H54 (cell line): ENCODE measurements around the gene ACO1.

Experiments used
- DNase-seq: peaks from one replicate; pipeline ENCODE4 v3.0.0; 2011; ENCODE audit warnings: low spot score, mixed read lengths; ENCODE audit not compliant: insufficient read length
- FAIRE-seq: peaks from 3 replicates; lab custom pipeline; 2011; peaks lifted over from hg19 to GRCh38; lab: Jason Lieb, UNC
- POLR2A ChIP-seq: IDR thresholded peaks from 2 replicates; pipeline ENCODE4 v1.6.1; 2011; ENCODE audit warnings: low read depth, mild to moderate bottlenecking, low read length

The ACO1 gene

DNA sequence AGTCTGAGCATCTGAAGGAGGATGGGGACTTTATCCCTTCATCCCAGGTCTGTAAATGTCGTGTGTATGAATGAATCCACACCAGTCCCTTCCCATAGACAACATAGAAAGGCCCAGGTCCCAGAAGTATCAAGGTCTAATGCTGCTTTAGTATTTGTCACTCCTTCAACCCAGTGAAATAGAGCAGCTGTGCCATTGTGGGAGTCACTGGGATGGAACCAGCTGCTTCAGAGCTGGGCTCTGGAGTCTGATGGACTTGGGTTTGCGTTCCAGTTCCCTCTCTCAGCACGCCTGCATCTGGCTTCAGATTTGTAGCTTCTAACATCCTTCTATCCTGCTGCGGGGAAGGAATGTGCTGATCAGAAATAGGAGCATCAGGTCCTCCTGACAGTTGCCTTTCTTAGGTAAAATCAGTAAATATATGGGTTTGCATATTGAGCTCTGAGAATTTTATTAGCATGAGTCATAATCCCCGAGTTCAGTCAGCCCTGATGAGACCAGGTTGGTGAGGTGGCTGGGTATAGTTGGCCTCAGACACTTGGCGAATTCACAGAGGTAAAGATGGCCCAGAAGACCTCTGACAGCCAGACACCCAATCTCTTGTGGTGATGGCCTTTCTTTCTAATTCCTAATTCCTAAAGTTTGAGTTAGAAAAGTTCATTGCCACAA lies 10.1 kb downstream of the ACO1 start:
- no peak for DNase-seq
- no peak for TF ChIP-seq POLR2A
- no peak for FAIRE-seq

GRCh38 chr9:32395510-32396216 lies 11.2 kb downstream of the ACO1 start:
- peak; percentile 52 for FAIRE-seq
- no peak for TF ChIP-seq POLR2A
- DNase-seq = peak; percentile 34

- no peak for FAIRE-seq
- no peak for DNase-seq
- no peak for TF ChIP-seq POLR2A
Measured at GRCh38 chr9:32398207-32398606, 13.8 kb downstream of the ACO1 start.

- no peak for FAIRE-seq
- no peak for DNase-seq
- no peak for TF ChIP-seq POLR2A
Measured at GRCh38 chr9:32399110-32399815, 14.8 kb downstream of the ACO1 start.

DNA sequence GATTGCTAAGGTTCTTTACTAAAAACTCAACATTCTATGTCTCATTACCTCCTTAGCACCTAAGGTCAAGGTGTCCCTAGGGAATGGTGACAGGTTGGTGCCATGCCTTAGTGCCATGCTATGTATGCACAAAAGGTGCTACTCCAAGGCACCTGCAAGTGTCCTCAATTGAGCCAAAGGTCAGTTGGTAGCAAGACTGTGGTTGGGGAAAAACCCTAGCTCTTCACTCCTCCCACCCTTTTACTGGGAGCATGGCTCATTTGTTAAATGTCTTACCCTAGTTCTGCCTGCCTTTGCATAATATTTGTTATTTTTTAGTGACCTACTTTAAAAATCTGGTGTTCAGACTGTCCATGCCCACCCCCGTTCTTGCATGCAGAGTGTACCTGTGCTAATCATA lies 17.0 kb downstream of the ACO1 start:
- DNase-seq (no peak), FAIRE-seq (no peak)
- TF ChIP-seq POLR2A = no peak

- no peak for FAIRE-seq
- TF ChIP-seq POLR2A = no peak
- no peak for DNase-seq
Measured at GRCh38 chr9:32403567-32404260, 19.3 kb downstream of the ACO1 start.

DNA sequence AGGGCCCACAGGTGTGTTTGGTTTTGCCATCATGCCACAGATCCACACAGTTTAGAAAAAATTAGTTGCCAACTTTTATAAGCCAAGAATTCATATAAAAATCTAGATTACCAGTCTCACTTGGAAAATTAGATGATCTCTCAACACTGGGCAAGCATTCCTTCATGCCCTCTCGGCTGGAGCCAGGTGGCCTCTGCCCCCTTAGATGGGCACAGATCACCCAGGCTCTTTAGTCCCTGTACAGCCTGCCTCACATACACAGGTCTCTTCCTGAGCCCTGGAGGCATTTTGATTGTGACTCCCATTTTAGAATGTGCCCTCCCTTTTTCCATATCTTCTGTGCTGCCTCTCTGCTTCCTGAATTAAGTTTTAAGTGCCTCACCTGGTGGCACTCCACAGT lies 20.0 kb downstream of the ACO1 start:
- no peak for FAIRE-seq
- no peak for TF ChIP-seq POLR2A
- no peak for DNase-seq

DNA sequence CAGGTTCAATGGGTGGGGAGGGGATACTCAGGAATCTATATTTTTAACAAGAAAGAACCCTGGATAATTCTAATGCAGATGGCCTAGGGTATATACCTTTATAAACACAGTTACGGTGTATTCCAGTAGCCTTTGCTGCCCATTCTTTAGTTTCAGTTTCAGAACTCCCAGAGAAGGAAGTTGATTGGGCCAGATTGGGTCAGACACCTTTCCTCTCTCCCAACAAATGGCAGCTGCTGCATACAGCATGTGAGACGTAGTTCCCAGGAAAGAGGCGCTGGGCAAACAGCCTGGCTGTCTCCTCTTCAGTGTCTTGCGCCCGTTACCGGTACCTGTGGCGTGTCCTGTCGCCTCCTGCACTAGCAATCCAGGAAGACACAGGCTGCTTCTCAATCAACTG lies 20.4 kb downstream of the ACO1 start:
- DNase-seq (no peak), FAIRE-seq (no peak)
- no peak for TF ChIP-seq POLR2A

DNA sequence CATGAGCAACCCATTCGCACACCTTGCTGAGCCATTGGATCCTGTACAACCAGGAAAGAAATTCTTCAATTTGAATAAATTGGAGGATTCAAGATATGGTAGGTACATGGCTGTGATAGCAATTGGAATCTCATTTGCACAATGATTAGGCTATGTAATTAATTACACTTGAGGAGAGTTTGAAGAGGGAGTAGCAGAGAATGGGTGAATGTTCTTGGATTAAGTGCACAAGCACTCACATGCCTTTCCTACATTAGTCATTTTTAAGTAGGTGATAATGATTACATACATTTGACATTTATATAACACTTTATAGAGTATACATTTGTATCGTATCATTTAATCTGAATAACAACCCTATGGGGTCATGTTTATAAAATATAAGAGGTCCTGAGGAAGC lies 21.1 kb downstream of the ACO1 start:
- no peak for DNase-seq
- no peak for TF ChIP-seq POLR2A
- no peak for FAIRE-seq

DNA sequence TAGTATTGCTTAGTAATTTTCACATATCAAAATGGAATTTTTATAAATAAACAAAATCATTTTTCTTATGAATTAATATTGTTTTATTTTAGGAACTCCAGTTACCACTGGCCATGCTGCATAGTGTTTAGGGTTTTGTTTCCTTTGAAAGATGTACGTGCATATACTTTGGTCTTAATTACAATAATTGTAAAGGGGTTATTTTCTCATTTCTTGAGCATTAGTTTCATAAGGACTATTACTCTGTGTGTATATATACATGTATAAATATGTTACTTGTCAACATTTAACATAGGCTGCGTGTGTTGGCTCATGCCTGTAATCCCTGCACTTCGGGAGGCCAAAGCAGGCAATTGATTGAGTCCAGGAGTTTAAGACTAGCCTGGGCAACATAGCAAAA lies 21.6 kb downstream of the ACO1 start:
- TF ChIP-seq POLR2A = no peak
- DNase-seq (no peak), FAIRE-seq (no peak)

GRCh38 chr9:32411753-32412152 lies 27.3 kb downstream of the ACO1 start:
- no peak for TF ChIP-seq POLR2A
- DNase-seq (no peak), FAIRE-seq (no peak)

DNA sequence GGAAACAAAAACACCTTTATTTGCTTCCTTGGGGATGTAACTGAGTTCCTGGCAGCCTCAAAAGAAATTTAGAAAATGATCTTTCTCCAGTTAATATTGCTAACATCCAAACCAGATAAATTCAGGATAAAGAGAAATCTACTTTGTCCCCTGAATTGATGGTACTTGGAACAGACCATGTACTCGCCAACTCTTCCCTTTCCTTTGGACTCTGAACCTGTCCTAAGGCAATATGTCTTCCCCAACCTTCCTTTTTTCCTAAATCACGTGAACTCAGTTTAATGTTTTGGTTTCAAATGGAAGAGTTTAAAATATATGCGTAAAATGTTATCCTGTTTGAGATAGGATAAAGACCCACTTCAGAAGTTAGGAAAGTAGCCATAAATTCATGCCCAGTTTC lies 28.0 kb downstream of the ACO1 start:
- TF ChIP-seq POLR2A = no peak
- FAIRE-seq (no peak), DNase-seq (no peak)

- no peak for TF ChIP-seq POLR2A
- DNase-seq (no peak), FAIRE-seq (no peak)
Measured at GRCh38 chr9:32413424-32413823, 29.0 kb downstream of the ACO1 start.

DNA sequence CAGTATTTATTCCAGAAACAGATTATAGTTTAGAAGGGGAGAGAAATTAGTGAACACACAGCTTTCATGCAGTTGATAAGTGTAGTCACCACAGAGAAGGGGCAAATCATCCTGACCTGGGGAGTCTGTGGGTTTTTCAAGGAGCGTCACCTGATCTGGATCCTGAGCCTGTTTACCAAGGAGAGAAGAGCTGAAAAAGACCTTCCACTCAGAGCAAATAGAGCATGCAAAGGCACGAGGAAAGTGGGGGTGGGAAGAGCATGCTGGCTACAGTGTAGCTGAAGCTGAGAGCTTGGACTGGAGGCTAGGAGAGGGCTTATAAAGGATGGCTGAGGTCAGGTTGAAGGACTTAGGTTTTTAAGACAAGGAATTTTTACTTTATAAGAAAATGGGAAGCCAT lies 30.4 kb downstream of the ACO1 start:
- DNase-seq = no peak
- no peak for FAIRE-seq
- no peak for TF ChIP-seq POLR2A
